Suprapubic skin (tissue), 4 donors: ENCODE measurements around the gene ARIH1. TPM values are rescaled to one million over a fixed set of nuclear protein-coding genes. Genes with fewer than 3 reads are reported as not detected.

Experiments
- DNase-seq, 2 donors: peaks; one replicate each; pipeline ENCODE4 v3.0.0-alpha.2; 2019; ENCODE audit warnings: low spot score in 2 of 2
- H3K27ac ChIP-seq: fragments of 200-600 bp; sonication (generic); one replicate; pipeline ENCODE4 v1.5.1; 2019
- H3K27me3 ChIP-seq: fragments of 200-600 bp; sonication (generic); one replicate; pipeline ENCODE4 v1.5.1; 2019
- H3K36me3 ChIP-seq: fragments of 200-600 bp; sonication (generic); one replicate; pipeline ENCODE4 v1.5.1; 2019
- H3K4me1 ChIP-seq: fragments of 200-600 bp; sonication (generic); one replicate; pipeline ENCODE4 v1.5.1; 2019
- H3K4me3 ChIP-seq: fragments of 200-600 bp; sonication (generic); one replicate; pipeline ENCODE4 v1.5.1; 2019; ENCODE audit warnings: mild to moderate bottlenecking
- H3K9me3 ChIP-seq: fragments of 200-600 bp; sonication (generic); one replicate; pipeline ENCODE4 v1.5.1; 2019
- CTCF ChIP-seq, 2 donors: fragments of 200-600 bp in 1 of 2; fragments of 450-650 bp in 1 of 2; sonication (generic) in 1 of 2; IDR thresholded peaks; one replicate each; pipeline ENCODE4 v1.5.1; 2016 to 2019; ENCODE audit warnings: antibody characterized with exemption in 2 of 2, mild to moderate bottlenecking in 1 of 2, moderate library complexity in 1 of 2
- EP300 ChIP-seq: sonication (generic); formaldehyde crosslinking; IDR thresholded peaks from one replicate; pipeline ENCODE4 v1.6.1; 2017; ENCODE audit warnings: antibody characterized with exemption
- POLR2A ChIP-seq, 2 donors: fragments of 450-650 bp; IDR thresholded peaks; one replicate each; pipeline ENCODE4 v1.6.1; 2017; ENCODE audit warnings: antibody characterized with exemption in 2 of 2, mild to moderate bottlenecking in 2 of 2, moderate library complexity in 2 of 2
- POLR2AphosphoS5 ChIP-seq, 3 donors: sonication (generic); formaldehyde crosslinking; IDR thresholded peaks; one replicate each; pipeline ENCODE4 v1.6.1; 2017; ENCODE audit warnings: antibody characterized with exemption in 3 of 3
- WGBS: methylation state at CpG from one replicate; pipeline ENCODE4 v1.1.5; 2018; 5-methylcytosine and 5-hydroxymethylcytosine counted together
- total RNA-seq, 4 donors: library from RNA; depleted of rRNA; stranded (reverse); fragments of >200 nt; gene quantifications; one replicate each; pipeline ENCODE4 v1.1.0, GENCODE V29; 2016

Gene ARIH1
- total RNA-seq, 4 donors from 2014 or later, result 73.1 to 84.8 (median 78.0) TPM

GRCh38 chr15:72450805-72451204 lies 23.3 kb upstream of the ARIH1 start:
- TF ChIP-seq POLR2AphosphoS5 (IDR thresholded peaks at IDR 0.05) (no peak), EP300 (no peak), POLR2A (IDR thresholded peaks at IDR 0.05) (no peak), CTCF (IDR thresholded peaks at IDR 0.05) (no peak)
- no peaks in the 10 kb centered on the region for H3K36me3 ChIP-seq
- WGBS, result 91% methylated on average over 6 of the region's 6 CpGs
- no peak overlapping the region for H3K27ac ChIP-seq
- no peak overlapping the region for H3K4me3 ChIP-seq
- no peaks in the 10 kb centered on the region for H3K9me3 ChIP-seq
- no peaks in the 10 kb centered on the region for H3K27me3 ChIP-seq
- H3K4me1 ChIP-seq, result no peaks in the 10 kb centered on the region
- no peak for DNase-seq

GRCh38 chr15:72451224-72451623 lies 22.9 kb upstream of the ARIH1 start:
- no peak for TF ChIP-seq CTCF (IDR thresholded peaks at IDR 0.05)
- TF ChIP-seq POLR2A (IDR thresholded peaks at IDR 0.05), result no peak
- TF ChIP-seq POLR2AphosphoS5 (IDR thresholded peaks at IDR 0.05), result no peak
- TF ChIP-seq EP300, result no peak
- 82% methylated on average over 9 of the region's 9 CpGs for WGBS
- DNase-seq, result no peak

GRCh38 chr15:72456684-72457083 lies 17.4 kb upstream of the ARIH1 start:
- Histone ChIP-seq H3K27me3 (no peaks in the 10 kb centered on the region), H3K9me3 (no peaks in the 10 kb centered on the region), H3K27ac (no peak overlapping the region), H3K36me3 (no peaks in the 10 kb centered on the region), H3K4me3 (no peak overlapping the region), H3K4me1 (peaks cover 4% of the 10 kb centered on the region)
- TF ChIP-seq CTCF (IDR thresholded peaks at IDR 0.05) (no peak), EP300 (no peak)
- no peak for DNase-seq
- 92% methylated on average over 7 of the region's 7 CpGs for WGBS

More at GRCh38 chr15:72451224-72451623, 22.9 kb upstream of the ARIH1 start:
- Histone ChIP-seq H3K9me3 (no peaks in the 10 kb centered on the region), H3K27me3 (no peaks in the 10 kb centered on the region), H3K4me1 (no peaks in the 10 kb centered on the region), H3K27ac (no peak overlapping the region), H3K4me3 (no peak overlapping the region), H3K36me3 (no peaks in the 10 kb centered on the region)

- no peak for DNase-seq
- no peaks in the 10 kb centered on the region for H3K27me3 ChIP-seq
- H3K4me1 ChIP-seq, result peaks cover 4% of the 10 kb centered on the region
- H3K27ac ChIP-seq, result no peak overlapping the region
- no peaks in the 10 kb centered on the region for H3K9me3 ChIP-seq
- no peaks in the 10 kb centered on the region for H3K36me3 ChIP-seq
- no peak overlapping the region for H3K4me3 ChIP-seq
- WGBS, result 69% methylated on average over 3 of the region's 3 CpGs
- TF ChIP-seq POLR2A (IDR thresholded peaks at IDR 0.05) (no peak), POLR2AphosphoS5 (IDR thresholded peaks at IDR 0.05) (no peak), CTCF (IDR thresholded peaks at IDR 0.05) (no peak), EP300 (no peak)
These were observed 13.7 kb upstream of the ARIH1 start for GRCh38 chr15:72460402-72460801.

- Histone ChIP-seq H3K4me3 (no peak overlapping the region), H3K27ac (no peak overlapping the region), H3K27me3 (no peaks in the 10 kb centered on the region), H3K4me1 (peaks cover 4% of the 10 kb centered on the region), H3K36me3 (no peaks in the 10 kb centered on the region), H3K9me3 (no peaks in the 10 kb centered on the region)
- whole genome bisulfite sequencing, result 98% methylated on average over 2 of the region's 2 CpGs
- no peak for DNase-seq
- TF ChIP-seq POLR2A (IDR thresholded peaks at IDR 0.05), result no peak
- TF ChIP-seq EP300, result no peak
- TF ChIP-seq POLR2AphosphoS5 (IDR thresholded peaks at IDR 0.05), result no peak
- no peak for TF ChIP-seq CTCF (IDR thresholded peaks at IDR 0.05)
These were observed 10.4 kb upstream of the ARIH1 start for GRCh38 chr15:72463702-72464101.
